Sciatic nerve (tissue), 2 donors: ENCODE results near the gene EXO1. TPM values are rescaled to one million over a fixed set of nuclear protein-coding genes. Genes with fewer than 3 reads are reported as not detected.
"Not testable (repeated sequence)": the region's sequence is repeated elsewhere in the genome, so short reads cannot be mapped to it uniquely, and the experiment has no call there.

Source experiments
- ATAC-seq: fragments of 200-7000 bp; cut with Tn5 transposase; one replicate; pipeline ENCODE4 v1.9.1; 2020; ENCODE audit warnings: mild to moderate bottlenecking, moderate library complexity
- DNase-seq: peaks from one replicate; pipeline ENCODE4 v3.0.0-alpha.2; 2020; ENCODE audit warnings: low spot score
- intact Hi-C: fragments of 100-400 bp; cut with DNase I; formaldehyde crosslinking; loops from one replicate; pipeline ENCODE4 v1.14.2; 2022
- total RNA-seq: library from RNA; stranded (reverse); fragmentation: NEBNext Ultra II Directional; extraction: Animal tissue kit (Norgen Biotek cat#: 25700); gene quantifications from one replicate; pipeline ENCODE4 v1.2.1, GENCODE V29; 2021
- donor health status: DM: no; HTN: no; CAD: no.
- donor health status: DM: no; HTN: no; CAD: no.

Gene EXO1
- 0.58 TPM for total RNA-seq

DNA sequence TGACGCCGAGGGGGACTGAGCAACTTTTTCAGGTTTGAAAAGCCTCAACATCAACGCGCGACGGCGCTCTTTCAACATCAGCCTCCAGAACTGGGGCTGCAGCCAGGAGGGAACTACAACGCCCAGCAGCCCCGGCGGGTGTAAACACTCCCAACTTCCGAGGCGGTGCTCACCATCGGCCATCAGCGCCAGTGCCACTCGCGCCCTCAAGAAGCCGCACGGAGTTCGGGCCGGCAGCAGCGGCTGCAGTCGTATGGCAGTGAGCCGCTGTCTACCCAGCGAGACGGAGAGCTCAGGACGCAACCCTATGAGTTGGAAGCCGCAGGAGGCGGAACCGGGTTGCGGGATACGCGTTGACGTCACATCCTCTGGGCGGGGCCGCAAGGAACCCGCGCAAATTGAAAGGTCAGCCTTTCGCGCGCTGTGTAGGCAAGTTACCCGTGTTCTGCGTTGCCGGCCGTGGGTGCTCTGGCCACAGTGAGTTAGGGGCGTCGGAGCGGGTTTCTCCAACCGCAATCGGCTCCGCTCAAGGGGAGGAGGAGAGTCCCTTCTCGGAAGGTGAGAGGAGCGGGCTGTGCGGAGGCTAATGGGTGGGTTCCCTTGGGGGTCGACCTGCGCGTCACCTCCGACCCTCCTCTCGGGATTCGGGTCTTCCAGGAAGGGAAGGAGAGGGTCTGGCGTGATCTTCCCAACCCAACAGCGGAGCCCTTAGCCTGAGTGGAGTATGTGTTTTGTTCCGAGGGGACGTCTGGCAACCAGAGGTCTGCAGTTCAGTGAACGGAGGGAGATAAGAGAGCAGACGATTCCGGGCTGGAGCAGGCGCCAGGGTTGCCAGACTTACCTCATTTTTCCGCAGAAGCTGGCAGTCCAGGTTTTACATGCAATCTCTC is at the start of gene EXO1:
TSS of gene EXO1 (plus strand) at position 409 of the 890 bp plus-strand sequence. CDS start 2,222 bp downstream, outside the sequence.
- intact Hi-C loops = no loop called here
- DNase-seq (peak; percentile 89), ATAC-seq (peak; percentile 99)

DNA sequence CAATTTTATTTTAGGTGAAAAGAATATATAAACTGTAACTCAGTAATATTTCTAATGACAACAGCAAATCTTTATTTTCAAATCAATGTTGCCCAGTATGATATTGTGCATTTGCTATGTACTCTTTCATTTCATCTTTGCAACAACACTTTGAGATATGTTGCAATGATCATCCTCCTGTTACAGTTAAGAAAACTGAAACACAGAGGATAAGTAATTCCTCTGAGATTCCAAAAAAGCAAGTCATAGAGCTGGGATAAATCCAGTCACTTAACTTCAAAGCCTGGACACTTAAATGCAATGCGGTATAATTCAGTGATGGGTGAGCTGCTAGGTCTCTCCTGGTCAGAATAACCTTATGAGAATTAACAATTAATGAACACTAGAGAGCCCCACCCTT is 48.6 kb upstream of the EXO1 start:
- DNase-seq (no peak), ATAC-seq (no peak)
- intact Hi-C loops = no loop called here

DNA sequence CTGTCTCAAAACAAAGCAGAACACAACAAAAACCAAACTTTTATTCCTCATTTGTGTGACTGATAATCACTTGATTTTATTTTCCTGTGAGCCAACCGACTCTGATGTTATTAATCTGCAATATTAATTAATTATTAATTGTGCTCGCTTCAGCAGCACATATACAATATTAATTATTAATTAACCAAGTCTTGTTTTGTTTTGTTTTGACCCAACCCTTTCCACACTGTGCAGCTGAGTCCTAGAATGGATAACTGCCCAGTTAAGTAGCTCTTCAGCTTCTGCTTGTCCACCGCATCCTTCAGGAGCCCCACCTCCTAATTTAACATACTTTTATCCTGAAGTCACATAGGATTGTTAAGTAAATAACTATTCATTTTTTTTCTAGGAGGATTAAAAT is 47.4 kb upstream of the EXO1 start:
- no peak for ATAC-seq
- no peak for DNase-seq
- intact Hi-C loops = no loop called here

GRCh38 chr1:241802863-241803262 is 45.1 kb upstream of the EXO1 start:
- DNase-seq = no peak
- no peak for ATAC-seq
- intact Hi-C loops = no loop called here

DNA sequence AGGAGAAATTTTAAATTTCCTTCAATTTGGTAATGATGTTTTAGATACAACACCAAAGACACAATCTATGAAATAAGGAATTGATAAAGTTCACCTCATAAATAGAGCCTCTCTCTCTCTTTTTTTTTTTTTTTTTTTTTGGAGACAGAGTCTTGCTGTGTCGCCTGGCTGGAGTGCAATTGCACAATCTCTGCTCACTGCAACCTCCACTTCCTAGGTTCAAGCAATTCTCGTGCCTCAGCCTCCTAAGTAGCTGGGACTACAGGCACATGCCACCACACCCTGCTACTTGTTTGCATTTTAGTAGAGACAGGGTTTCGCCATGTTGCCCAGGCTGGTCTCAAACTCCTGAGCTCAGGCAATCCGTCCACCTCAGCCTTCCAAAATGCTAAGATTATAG is 43.3 kb upstream of the EXO1 start:
- intact Hi-C loops, DNase-seq, ATAC-seq: not testable (repeated sequence)

DNA sequence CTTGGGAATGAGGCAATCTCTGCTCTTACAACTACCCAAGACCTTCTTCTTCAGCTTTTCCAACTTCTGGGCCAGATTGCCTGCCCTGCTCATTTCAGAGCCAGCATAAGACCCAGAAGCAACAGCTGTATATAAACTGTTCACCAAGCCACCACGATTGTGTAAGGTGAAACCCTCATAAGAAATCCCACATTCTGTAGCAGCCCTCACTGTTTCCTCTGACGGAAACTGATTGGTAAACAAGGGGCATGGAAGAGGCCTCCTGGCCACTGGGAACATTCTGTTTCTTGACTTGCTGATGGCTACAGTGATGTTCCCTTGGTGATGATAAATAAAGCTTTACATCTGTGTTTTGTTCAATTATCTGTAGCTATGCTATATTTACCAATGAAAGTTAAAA is 39.7 kb upstream of the EXO1 start:
- intact Hi-C loops = no loop called here
- ATAC-seq (no peak), DNase-seq (no peak)

GRCh38 chr1:241810769-241811405 is 37.1 kb upstream of the EXO1 start:
- ATAC-seq (no peak), DNase-seq (no peak)
- intact Hi-C loops = no loop called here

GRCh38 chr1:241813768-241814320 is 34.2 kb upstream of the EXO1 start:
- intact Hi-C loops = no loop called here
- no peak for DNase-seq
- ATAC-seq = no peak

- ATAC-seq (no peak), DNase-seq (no peak)
- intact Hi-C loops = no loop called here
Observed at GRCh38 chr1:241816008-241816407, 32.0 kb upstream of the EXO1 start.

GRCh38 chr1:241817331-241817792 is 30.6 kb upstream of the EXO1 start:
- ATAC-seq (no peak), DNase-seq (no peak)
- intact Hi-C loops = no loop called here

DNA sequence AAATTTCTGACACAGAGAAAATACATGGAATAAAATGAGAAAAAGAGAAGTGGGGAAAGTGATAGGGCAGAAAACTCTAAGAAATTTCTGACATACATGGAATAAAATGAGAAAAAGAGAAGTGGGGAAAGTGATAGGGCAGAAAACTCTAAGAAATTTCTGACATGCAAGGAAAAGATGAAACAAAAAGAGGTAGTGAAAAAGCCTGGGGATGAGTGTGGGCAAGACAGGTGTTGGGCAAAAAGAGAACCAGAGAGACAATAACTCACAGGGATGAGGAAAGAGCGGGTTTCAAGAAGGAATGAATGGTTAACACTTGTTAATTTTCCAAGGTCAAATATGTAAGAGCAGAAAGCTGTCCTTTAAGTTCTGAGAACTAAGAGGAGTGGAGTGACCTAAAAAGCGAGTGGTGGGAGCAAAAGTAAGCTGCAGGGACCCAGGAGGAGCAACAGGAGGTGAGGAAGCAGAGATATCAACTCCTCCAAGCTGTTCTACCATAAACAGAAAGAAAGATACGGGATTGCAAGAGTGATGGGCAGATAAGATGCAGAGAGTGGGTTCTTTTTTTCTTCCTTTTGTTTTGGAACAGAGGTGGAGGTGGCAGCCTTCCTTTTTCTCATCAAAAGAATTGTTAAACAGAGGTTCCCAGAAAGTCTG is 29.9 kb upstream of the EXO1 start:
- no peak for DNase-seq
- intact Hi-C loops = no loop called here
- ATAC-seq = no peak

DNA sequence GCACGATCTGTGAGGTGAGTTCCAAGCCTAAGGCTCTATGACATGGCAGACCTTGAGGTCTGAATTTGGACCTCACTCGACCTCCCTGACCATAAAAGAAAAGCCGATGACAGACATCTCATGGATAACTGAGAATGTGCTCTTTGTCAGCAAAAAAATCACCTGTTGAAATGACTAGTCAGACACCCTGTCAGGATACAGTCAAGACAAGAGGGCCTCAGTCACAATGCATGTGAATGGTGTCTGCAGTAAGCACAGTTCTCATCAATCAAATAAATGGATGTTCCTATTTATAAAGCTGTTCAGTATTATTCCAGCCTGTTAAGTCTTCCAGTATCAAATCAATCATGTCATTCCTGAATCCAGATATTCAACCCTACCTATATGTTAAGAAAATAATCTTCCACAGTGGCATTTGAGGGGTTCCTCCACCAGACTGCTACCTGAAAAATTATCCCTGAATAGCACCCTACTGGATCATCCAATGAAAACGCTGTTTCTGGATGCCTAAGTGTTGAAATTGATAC is 28.6 kb upstream of the EXO1 start:
- intact Hi-C loops = no loop called here
- no peak for DNase-seq
- no peak for ATAC-seq

DNA sequence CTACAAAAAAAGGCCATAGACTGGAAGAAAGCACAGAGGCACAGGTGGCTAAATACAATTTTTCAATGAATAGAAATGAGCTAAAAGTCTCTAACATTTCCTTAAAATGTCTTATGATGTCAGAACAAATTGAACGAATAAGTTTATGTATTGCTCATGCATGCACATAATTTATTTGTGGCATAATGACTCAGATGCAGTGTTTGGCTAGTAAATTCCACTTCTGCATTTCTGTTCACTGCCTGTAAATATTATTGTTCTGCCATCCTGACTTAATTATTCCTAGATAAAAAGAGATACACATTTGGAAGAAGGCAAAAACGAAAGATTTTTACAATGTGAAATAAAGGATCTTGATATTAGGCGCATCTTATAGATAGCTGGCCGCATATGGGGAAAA is 26.6 kb upstream of the EXO1 start:
- DNase-seq = no peak
- intact Hi-C loops = no loop called here
- no peak for ATAC-seq

DNA sequence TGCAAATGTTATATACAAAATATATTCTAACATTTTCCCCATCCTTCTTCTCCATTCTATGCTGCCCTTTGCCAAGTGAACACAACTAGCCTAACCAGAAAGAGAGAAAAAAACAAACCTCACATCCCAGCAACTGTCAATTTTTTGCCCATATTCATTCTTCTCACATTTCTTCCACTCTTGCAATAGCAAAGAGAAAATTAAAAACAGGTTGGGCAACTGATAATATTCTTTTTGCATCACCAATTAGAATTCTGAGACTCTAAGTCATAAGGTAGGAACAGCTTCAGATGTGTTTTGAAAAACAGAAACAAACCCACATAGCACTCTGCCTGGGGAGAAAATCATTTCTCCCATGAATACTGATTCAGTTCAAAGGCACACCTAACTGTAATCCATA is 25.2 kb upstream of the EXO1 start:
- intact Hi-C loops = no loop called here
- no peak for DNase-seq
- ATAC-seq = no peak

DNA sequence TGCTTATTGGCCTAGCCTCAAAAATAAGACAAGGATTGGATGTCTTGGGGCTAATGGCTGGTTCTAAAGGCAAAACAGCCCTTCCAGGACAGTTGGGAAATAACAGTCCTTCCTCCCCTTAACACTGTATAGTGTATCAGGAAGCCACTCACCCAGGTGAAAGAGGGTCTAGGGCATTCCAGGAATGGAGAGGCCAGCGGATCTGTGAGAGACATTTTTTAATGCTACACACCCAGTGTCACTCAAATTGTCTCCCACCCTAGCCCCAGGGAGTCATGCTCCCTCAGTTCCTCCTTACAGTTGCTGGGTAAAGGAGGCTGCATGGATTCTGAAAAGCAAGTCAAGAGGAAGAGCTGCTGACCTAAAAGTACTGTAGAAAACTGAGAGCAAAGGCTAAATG is 24.1 kb upstream of the EXO1 start:
- no peak for ATAC-seq
- no peak for DNase-seq
- intact Hi-C loops = no loop called here

DNA sequence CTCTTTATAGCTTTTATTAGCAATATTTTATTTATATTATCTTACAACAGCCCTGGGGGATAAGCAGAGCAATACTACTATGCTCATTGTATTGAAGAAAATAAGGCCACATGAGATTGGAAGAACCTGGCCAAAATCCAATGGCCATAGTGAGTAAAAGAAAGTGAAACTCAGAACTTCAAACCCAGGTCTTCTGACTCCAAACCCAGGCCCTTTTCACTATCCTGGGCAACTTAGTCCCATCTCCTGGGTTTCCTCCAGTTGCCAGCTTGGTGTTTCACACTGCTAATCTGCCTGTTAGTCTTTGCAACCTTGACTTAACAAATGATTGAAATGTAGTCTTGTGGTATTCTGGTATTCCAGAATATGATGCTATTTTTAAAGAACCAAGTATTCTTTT is 22.4 kb upstream of the EXO1 start:
- intact Hi-C loops = no loop called here
- DNase-seq (no peak), ATAC-seq (no peak)

GRCh38 chr1:241826613-241827012 is 21.4 kb upstream of the EXO1 start:
- DNase-seq, ATAC-seq, intact Hi-C loops: not testable (repeated sequence)

- intact Hi-C loops = no loop called here
- DNase-seq = no peak
Observed at GRCh38 chr1:241827264-241827663, 20.7 kb upstream of the EXO1 start.

DNA sequence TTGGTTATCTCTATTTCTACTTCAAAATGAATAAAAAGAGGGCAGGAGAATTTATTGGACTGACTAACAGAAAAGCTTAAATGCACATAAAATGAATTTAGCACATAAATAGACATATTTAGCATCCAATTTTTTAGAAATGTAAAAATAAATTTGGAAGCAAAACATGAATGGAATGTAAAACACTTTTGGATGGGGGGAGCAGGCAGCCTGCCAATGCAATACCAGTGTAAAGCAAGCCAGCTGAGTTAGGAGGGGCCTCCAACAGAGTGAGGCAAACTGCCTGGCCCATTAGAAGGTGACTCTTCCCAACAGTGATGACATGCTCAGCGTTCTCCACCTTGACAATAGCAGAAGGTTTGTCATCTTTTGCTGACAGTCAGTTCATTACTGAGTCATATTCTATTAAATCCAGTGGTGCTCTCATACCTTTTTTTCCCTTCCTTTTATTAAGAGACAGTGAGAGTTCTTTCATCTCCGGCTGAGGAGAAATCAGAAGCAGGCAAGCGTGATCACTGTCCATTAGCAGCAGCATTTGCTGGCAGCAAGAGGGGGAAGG is 19.5 kb upstream of the EXO1 start:
- intact Hi-C loops = no loop called here
- ATAC-seq = no peak
- no peak for DNase-seq

More at GRCh38 chr1:241827264-241827663, 20.7 kb upstream of the EXO1 start:
- ATAC-seq = no peak
